Urinary bladder (tissue), 4 donors: ENCODE results near the gene NARS2. TPM values are rescaled to one million over a fixed set of nuclear protein-coding genes. Genes with fewer than 3 reads are reported as not detected.

Source experiments
- DNase-seq: peaks from one replicate; pipeline ENCODE4 v3.0.0-alpha.2; 2015; ENCODE audit errors: extremely low spot score
- H3K27ac ChIP-seq: one replicate; pipeline ENCODE4 v1.5.1; 2013; ENCODE audit warnings: low read depth, mild to moderate bottlenecking, moderate library complexity
- H3K36me3 ChIP-seq: one replicate; pipeline ENCODE4 v1.6.1; 2013; ENCODE audit warnings: mild to moderate bottlenecking, moderate library complexity; ENCODE audit not compliant: insufficient read depth
- H3K4me1 ChIP-seq: one replicate; pipeline ENCODE4 v1.6.1; 2013; ENCODE audit warnings: mild to moderate bottlenecking, moderate library complexity; ENCODE audit not compliant: insufficient read depth
- H3K4me3 ChIP-seq: one replicate; pipeline ENCODE4 v1.5.1; 2013; ENCODE audit warnings: low read depth, low read length
- WGBS: extraction: QIAGEN DNeasy Blood & Tissue Kit; methylation state at CpG from one replicate; pipeline ENCODE4 v1.1.7; 2013; 5-methylcytosine and 5-hydroxymethylcytosine counted together
- polyA plus RNA-seq: library from polyadenylated mRNA; stranded (reverse); fragments of 200-250 nt; gene quantifications from one replicate; pipeline ENCODE4 v1.2.3, GENCODE V29; 2013
- total RNA-seq: library from RNA; depleted of rRNA; stranded (reverse); fragments of >200 nt; gene quantifications from one replicate; pipeline ENCODE4 v1.2.3, GENCODE V29; 2014
- donor health status: healthy with polysubstance abuse.
- donor health status: healthy.

NARS2 gene
- total and polyA plus RNA-seq, 2 donors, result 10.7 to 17.6 TPM

GRCh38 chr11:78449866-78450265 is 124.8 kb downstream of the NARS2 start:
- Histone ChIP-seq H3K4me3 (no peak overlapping the region), H3K36me3 (peaks cover 2% of the 10 kb centered on the region), H3K27ac (no peak overlapping the region), H3K4me1 (no peaks in the 10 kb centered on the region)
- 90% methylated on average over 4 of the region's 4 CpGs for WGBS
- no peak for DNase-seq

GRCh38 chr11:78446210-78446609 is 128.5 kb downstream of the NARS2 start:
- Histone ChIP-seq H3K4me1 (no peaks in the 10 kb centered on the region), H3K4me3 (no peak overlapping the region), H3K36me3 (peaks cover 2% of the 10 kb centered on the region), H3K27ac (no peak overlapping the region)
- DNase-seq, result no peak

- peaks cover 2% of the 10 kb centered on the region for H3K36me3 ChIP-seq
- no peaks in the 10 kb centered on the region for H3K4me1 ChIP-seq
- no peak overlapping the region for H3K4me3 ChIP-seq
- no peak overlapping the region for H3K27ac ChIP-seq
- WGBS, result 74% methylated on average over 1 of the region's 1 CpG
- no peak for DNase-seq
Observed at GRCh38 chr11:78444726-78445125, 129.9 kb downstream of the NARS2 start.

GRCh38 chr11:78441956-78442355 is 132.7 kb downstream of the NARS2 start:
- Histone ChIP-seq H3K4me1 (no peaks in the 10 kb centered on the region), H3K4me3 (no peak overlapping the region), H3K27ac (no peak overlapping the region), H3K36me3 (no peaks in the 10 kb centered on the region)
- WGBS, result 76% methylated on average over 4 of the region's 4 CpGs
- DNase-seq, result no peak

GRCh38 chr11:78438298-78438975 is 136.2 kb downstream of the NARS2 start:
- DNase-seq, result no peak
- no peaks in the 10 kb centered on the region for H3K36me3 ChIP-seq
- 72% methylated on average over 5 of the region's 5 CpGs for WGBS
- no peaks in the 10 kb centered on the region for H3K4me1 ChIP-seq
- H3K4me3 ChIP-seq, result no peak overlapping the region
- H3K27ac ChIP-seq, result no peak overlapping the region

- no peak for DNase-seq
- no peaks in the 10 kb centered on the region for H3K36me3 ChIP-seq
- WGBS, result 66% methylated on average over 1 of the region's 1 CpG
- no peak overlapping the region for H3K27ac ChIP-seq
- H3K4me3 ChIP-seq, result no peak overlapping the region
- no peaks in the 10 kb centered on the region for H3K4me1 ChIP-seq
Observed at GRCh38 chr11:78432956-78433355, 141.7 kb downstream of the NARS2 start.

GRCh38 chr11:78432058-78432515 is 142.6 kb downstream of the NARS2 start:
- no peak for DNase-seq
- WGBS, result 80% methylated on average over 4 of the region's 4 CpGs
- H3K27ac ChIP-seq, result no peak overlapping the region
- H3K36me3 ChIP-seq, result no peaks in the 10 kb centered on the region
- H3K4me3 ChIP-seq, result no peak overlapping the region
- H3K4me1 ChIP-seq, result no peaks in the 10 kb centered on the region

GRCh38 chr11:78429660-78430059 is 145.0 kb downstream of the NARS2 start:
- Histone ChIP-seq H3K36me3 (no peaks in the 10 kb centered on the region), H3K27ac (no peak overlapping the region), H3K4me3 (no peak overlapping the region), H3K4me1 (no peaks in the 10 kb centered on the region)
- no peak for DNase-seq
- WGBS, result 64% methylated on average over 4 of the region's 4 CpGs

- no peak for DNase-seq
- H3K4me1 ChIP-seq, result no peaks in the 10 kb centered on the region
- H3K4me3 ChIP-seq, result no peak overlapping the region
- no peak overlapping the region for H3K27ac ChIP-seq
- H3K36me3 ChIP-seq, result no peaks in the 10 kb centered on the region
Observed at GRCh38 chr11:78429209-78429608, 145.5 kb downstream of the NARS2 start.

- Histone ChIP-seq H3K4me3 (no peak overlapping the region), H3K36me3 (no peaks in the 10 kb centered on the region), H3K27ac (no peak overlapping the region), H3K4me1 (no peaks in the 10 kb centered on the region)
- 85% methylated on average over 3 of the region's 3 CpGs for WGBS
- DNase-seq, result no peak
Observed at GRCh38 chr11:78428773-78429172, 145.9 kb downstream of the NARS2 start.

- DNase-seq, result no peak
- Histone ChIP-seq H3K27ac (no peak overlapping the region), H3K36me3 (no peaks in the 10 kb centered on the region), H3K4me1 (no peaks in the 10 kb centered on the region), H3K4me3 (no peak overlapping the region)
Observed at GRCh38 chr11:78428266-78428636, 146.4 kb downstream of the NARS2 start.

- H3K4me3 ChIP-seq, result no peak overlapping the region
- DNase-seq, result no peak
- no peaks in the 10 kb centered on the region for H3K36me3 ChIP-seq
- 84% methylated on average over 11 of the region's 11 CpGs for WGBS
- H3K4me1 ChIP-seq, result no peaks in the 10 kb centered on the region
- no peak overlapping the region for H3K27ac ChIP-seq
Observed at GRCh38 chr11:78427615-78428265, 146.9 kb downstream of the NARS2 start.

GRCh38 chr11:78426845-78427244 is 147.8 kb downstream of the NARS2 start:
- DNase-seq, result no peak
- no peaks in the 10 kb centered on the region for H3K4me1 ChIP-seq
- H3K27ac ChIP-seq, result no peak overlapping the region
- H3K36me3 ChIP-seq, result no peaks in the 10 kb centered on the region
- no peak overlapping the region for H3K4me3 ChIP-seq
- 98% methylated on average over 1 of the region's 1 CpG for WGBS

GRCh38 chr11:78425399-78426070 is 149.1 kb downstream of the NARS2 start:
- H3K4me3 ChIP-seq, result no peak overlapping the region
- no peak overlapping the region for H3K27ac ChIP-seq
- no peak for DNase-seq
- no peaks in the 10 kb centered on the region for H3K4me1 ChIP-seq
- WGBS, result 41% methylated on average over 4 of the region's 4 CpGs
- no peaks in the 10 kb centered on the region for H3K36me3 ChIP-seq
